ES-I3 (cell line): ENCODE results near the gene TBCD.
"Not testable (repeated sequence)": the region's sequence is repeated elsewhere in the genome, so short reads cannot be mapped to it uniquely, and the experiment has no call there.

Source experiments
- H3K36me3 ChIP-seq: 2 replicates; pipeline ENCODE4 v1.6.1; 2013; ENCODE audit warnings: mild to moderate bottlenecking, low read length, control low read depth, moderate library complexity; ENCODE audit not compliant: insufficient read depth
- H3K4me1 ChIP-seq: 2 replicates; pipeline ENCODE4 v1.6.1; 2013; ENCODE audit warnings: mild to moderate bottlenecking, control low read depth, low read length; ENCODE audit not compliant: insufficient read depth
- H3K9ac ChIP-seq: 2 replicates; pipeline ENCODE4 v1.6.1; 2013; ENCODE audit warnings: low read depth, mild to moderate bottlenecking, low read length, moderate library complexity
- H3K9me3 ChIP-seq: 2 replicates; pipeline ENCODE4 v1.6.1; 2013; ENCODE audit warnings: mild to moderate bottlenecking, low read length, moderate library complexity; ENCODE audit not compliant: control insufficient read depth, insufficient read depth

Gene TBCD

GRCh38 chr17:82949361-82949760, 197.5 kb downstream of the TBCD start:
- Histone ChIP-seq H3K9me3 (peaks cover 45% of the 10 kb centered on the region), H3K36me3 (peaks cover 2% of the 10 kb centered on the region; the same call in 1 of the 2 replicates), H3K4me1 (no peaks in the 10 kb centered on the region), H3K9ac (no peak overlapping the region)

- H3K9me3 ChIP-seq, result peaks cover 39% of the 10 kb centered on the region
- H3K4me1 ChIP-seq, result no peaks in the 10 kb centered on the region
- H3K9ac ChIP-seq, result no peak overlapping the region
- peaks cover 2% of the 10 kb centered on the region; the same call in 1 of the 2 replicates for H3K36me3 ChIP-seq
Measured at GRCh38 chr17:82949984-82950383, 198.1 kb downstream of the TBCD start.

GRCh38 chr17:82950525-82951102, 198.7 kb downstream of the TBCD start:
- peaks cover under 1% of the 10 kb centered on the region; the same call in 1 of the 2 replicates for H3K36me3 ChIP-seq

DNA sequence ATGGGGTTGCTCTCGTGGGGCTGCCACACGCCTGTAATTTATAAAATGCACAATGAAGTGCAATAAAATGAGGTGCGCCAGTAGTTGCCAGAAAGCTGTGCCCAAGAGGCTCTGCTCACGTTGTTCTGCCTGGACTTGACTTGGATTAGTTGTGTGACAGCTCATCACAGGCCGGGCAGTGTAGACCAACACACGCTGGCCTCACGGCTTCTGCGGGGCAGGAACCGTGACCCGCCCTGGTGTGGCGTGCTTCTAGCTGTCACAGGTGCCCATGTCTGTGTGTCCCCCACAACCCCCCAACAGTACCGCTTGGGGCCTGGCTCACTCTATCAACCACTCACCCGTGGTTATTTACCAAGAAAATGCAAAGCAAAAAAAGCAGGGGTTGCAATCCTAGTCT, 200.2 kb downstream of the TBCD start:
- Histone ChIP-seq H3K9ac (no peak overlapping the region), H3K9me3 (peaks cover 24% of the 10 kb centered on the region; the same call in 1 of the 2 replicates)

More at GRCh38 chr17:82950525-82951102, 198.7 kb downstream of the TBCD start:
- Histone ChIP-seq H3K4me1 (no peaks in the 10 kb centered on the region), H3K9ac (no peak overlapping the region), H3K9me3 (peaks cover 33% of the 10 kb centered on the region)

DNA sequence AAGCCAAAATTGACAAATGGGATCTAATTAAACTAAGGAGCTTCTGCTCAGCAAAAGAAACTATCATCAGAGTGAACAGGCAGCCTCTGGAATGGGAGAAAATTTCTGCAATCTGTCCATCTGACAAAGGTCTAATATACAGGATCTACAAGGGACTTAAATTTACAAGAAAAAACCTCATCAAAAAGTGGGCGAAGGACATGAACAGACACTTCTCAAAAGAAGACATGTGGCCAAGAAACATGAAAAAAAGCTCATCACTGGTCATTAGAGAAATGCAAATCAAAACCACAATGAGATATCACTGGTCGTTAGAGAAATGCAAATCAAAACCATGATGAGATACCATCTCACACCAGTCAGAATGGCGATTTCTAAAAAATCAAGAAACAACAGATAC, 203.2 kb downstream of the TBCD start:
- H3K9me3 ChIP-seq, result not testable (repeated sequence)

More for the DNA sequence above, 200.2 kb downstream of the TBCD start:
- Histone ChIP-seq H3K4me1 (no peaks in the 10 kb centered on the region), H3K36me3 (no peaks in the 10 kb centered on the region)

DNA sequence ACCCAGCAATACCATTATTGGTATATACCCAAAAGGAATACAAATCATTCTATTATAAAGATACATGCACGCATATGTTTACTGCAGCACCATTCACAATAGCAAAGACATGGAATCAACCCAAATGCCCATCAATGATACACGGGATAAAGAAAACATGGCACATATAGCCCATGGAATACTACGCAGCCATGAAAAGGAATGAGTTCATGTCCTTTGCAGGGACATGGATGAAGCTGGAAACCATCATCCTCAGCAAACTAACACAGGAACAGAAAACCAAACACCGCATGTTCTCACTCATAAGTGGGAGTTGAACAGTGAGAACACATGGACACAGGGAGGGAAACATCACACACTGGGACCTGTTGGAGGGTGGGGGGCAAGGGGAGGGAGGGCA, 203.8 kb downstream of the TBCD start:
- not testable (repeated sequence) for H3K9ac ChIP-seq, H3K4me1 ChIP-seq, H3K36me3 ChIP-seq, H3K9me3 ChIP-seq

More for the DNA sequence above, 203.2 kb downstream of the TBCD start:
- not testable (repeated sequence) for H3K9ac ChIP-seq, H3K4me1 ChIP-seq, H3K36me3 ChIP-seq

- Histone ChIP-seq H3K9ac (no peak overlapping the region), H3K9me3 (peaks cover 3% of the 10 kb centered on the region; the same call in 1 of the 2 replicates), H3K36me3 (no peaks in the 10 kb centered on the region), H3K4me1 (no peaks in the 10 kb centered on the region)
Measured at GRCh38 chr17:82956146-82956725, 204.4 kb downstream of the TBCD start.

DNA sequence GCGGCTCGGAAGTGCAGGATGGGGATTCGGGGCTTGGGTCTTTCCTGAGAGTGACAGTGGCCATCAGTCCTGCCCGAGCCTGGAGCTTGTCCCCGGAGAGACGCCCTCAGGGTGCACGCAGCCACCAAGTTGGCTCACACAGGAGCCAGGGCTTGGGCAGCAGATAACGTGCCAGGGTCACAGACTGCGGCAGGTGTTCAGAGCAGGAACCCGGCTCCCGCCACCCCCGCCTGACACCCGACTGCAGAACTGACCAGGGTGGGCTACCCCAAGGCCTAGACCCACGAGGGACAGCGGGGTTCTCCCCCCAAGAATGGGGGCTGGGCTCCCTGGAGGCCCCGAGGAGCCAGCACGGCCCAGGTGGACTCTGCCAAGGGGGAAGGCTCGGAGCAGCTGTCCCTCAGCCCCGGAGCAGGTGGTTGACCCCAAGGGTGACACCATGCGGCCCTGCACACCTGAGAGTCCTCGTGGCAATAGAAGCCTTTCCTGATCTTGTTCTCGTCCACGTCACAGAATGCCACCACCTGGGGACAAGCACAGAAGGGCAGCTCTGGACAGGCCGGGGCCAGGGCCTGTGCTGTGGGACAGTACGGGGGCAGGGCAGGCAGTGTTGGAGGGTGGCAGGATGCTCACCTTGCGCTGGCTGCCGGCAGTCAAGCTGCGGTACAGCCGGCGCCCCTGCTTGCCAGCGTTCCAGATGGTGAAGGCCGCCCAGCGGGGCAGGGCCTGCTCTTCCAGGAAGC, 205.0 kb downstream of the TBCD start:
- Histone ChIP-seq H3K36me3 (no peaks in the 10 kb centered on the region), H3K9ac (no peak overlapping the region), H3K9me3 (peaks cover 3% of the 10 kb centered on the region; the same call in 1 of the 2 replicates), H3K4me1 (no peaks in the 10 kb centered on the region)

- H3K9ac ChIP-seq, result no peak overlapping the region
- H3K4me1 ChIP-seq, result no peaks in the 10 kb centered on the region
- peaks cover 3% of the 10 kb centered on the region; the same call in 1 of the 2 replicates for H3K9me3 ChIP-seq
- H3K36me3 ChIP-seq, result no peaks in the 10 kb centered on the region; the same call in 1 of the 2 replicates
Measured at GRCh38 chr17:82957469-82957795, 205.6 kb downstream of the TBCD start.

DNA sequence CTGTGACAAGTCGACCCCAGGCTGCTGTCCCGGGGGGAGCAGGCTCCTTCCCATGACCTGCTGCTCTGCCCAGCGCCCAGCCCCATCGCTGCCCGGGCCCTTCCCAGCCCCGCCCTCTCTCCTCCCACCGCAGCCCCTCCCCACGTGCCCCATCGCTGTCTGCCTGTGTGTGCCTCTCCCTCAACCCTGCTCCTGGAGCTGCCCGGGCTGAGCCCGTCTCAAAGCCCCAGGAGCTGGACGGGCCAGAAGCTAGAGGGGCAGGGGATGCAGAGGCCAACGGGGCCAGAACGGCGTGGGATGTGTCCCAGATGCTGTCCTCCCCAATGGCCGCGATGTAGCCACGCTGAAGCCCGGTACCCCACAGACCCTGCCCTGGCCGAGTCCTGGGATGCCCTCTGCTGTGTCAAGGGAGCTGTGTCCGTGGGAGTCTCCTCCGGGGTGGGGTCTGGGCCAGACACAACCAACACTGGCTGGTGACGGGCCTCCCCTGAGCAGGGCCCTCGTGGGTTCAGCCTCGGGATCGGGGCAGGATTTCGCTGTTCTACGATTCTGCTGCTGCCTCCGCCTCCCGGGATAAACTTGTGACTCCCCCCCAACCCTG, 206.2 kb downstream of the TBCD start:
- no peaks in the 10 kb centered on the region; the same call in 1 of the 2 replicates for H3K36me3 ChIP-seq
- H3K4me1 ChIP-seq, result no peaks in the 10 kb centered on the region
- peaks cover 3% of the 10 kb centered on the region; the same call in 1 of the 2 replicates for H3K9me3 ChIP-seq
- H3K9ac ChIP-seq, result no peak overlapping the region

DNA sequence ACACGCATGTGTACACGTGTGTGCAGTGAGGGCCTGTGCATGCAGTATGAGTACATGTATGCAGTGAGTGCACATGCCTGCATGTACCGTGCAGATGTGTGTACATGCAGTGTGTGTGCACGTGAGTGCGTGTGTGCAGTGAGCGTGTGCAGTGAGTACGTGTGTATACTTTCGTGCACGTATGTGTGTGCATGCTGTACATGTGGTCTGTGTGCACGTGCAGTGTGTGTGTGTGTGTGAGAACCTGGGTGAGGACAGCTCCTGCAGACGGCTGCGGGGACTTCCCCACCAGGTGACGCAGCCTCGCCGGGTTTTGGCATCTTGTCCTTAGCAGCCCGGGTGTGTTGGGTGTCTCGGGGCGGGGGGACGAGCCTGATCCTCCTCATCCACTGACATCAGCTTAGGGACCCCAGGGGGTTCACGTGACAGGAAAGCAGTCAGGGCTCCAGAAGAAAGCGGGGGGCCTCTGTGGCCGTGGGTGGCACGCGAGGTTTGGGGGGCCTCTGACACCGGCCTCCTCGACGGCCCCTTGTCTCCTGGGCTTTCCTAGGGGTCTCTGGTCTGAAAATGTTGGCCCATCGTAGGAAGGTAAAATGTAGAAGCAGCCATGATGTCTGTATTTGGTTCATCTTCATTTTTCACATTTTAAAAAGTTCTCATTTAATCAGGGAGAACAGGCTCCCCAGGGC, 207.5 kb downstream of the TBCD start:
- no peaks in the 10 kb centered on the region; the same call in 1 of the 2 replicates for H3K36me3 ChIP-seq
- H3K9ac ChIP-seq, result no peak overlapping the region
- peaks cover 3% of the 10 kb centered on the region; the same call in 1 of the 2 replicates for H3K9me3 ChIP-seq
- H3K4me1 ChIP-seq, result no peaks in the 10 kb centered on the region

DNA sequence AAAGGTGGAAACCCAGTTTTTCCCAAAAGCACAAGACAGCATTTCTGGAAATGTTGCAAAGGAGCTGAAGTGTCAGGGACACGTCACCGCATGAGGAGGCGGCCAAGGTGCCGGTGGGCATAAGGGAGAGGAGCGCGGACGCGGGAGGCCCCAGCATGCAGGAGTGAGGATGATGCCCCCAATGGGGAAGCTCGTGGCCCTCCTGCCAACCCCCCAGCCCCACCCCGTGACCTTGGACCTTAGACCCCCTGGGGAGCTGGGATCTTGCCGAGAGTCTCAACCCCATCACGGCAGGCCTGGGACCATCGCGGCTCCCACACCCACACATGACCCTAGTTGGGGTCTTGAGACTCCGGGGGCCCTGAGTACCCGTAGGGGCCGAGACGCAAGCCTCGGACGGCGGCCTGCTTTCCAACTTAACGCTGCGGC, 208.1 kb downstream of the TBCD start:
- H3K4me1 ChIP-seq, result no peaks in the 10 kb centered on the region

GRCh38 chr17:82960419-82961271, 208.8 kb downstream of the TBCD start:
- no peaks in the 10 kb centered on the region; the same call in 1 of the 2 replicates for H3K36me3 ChIP-seq

More for the DNA sequence above, 208.1 kb downstream of the TBCD start:
- Histone ChIP-seq H3K9ac (no peak overlapping the region), H3K36me3 (no peaks in the 10 kb centered on the region; the same call in 1 of the 2 replicates), H3K9me3 (peaks cover 3% of the 10 kb centered on the region; the same call in 1 of the 2 replicates)

More at GRCh38 chr17:82960419-82961271, 208.8 kb downstream of the TBCD start:
- no peak overlapping the region for H3K9ac ChIP-seq
- H3K4me1 ChIP-seq, result no peaks in the 10 kb centered on the region
- H3K9me3 ChIP-seq, result peaks cover 3% of the 10 kb centered on the region; the same call in 1 of the 2 replicates
